HCT116 (cell line): ENCODE results near the gene SMG6. TPM values are rescaled to one million over a fixed set of nuclear protein-coding genes. Genes with fewer than 3 reads are reported as not detected.

ENCODE experiments used
- ATAC-seq: fragments of 200-7000 bp; cut with Tn5 transposase; 2 replicates; pipeline ENCODE4 v1.9.1; 2020; ENCODE audit warnings: mild to moderate bottlenecking, moderate library complexity
- BruUV-seq: library from RNA; stranded (reverse); fragments of 400-500 nt; replicated peaks from 2 replicates; lab custom pipeline; 2021; lab: Mats Ljungman, UMichigan
- CTCF ChIA-PET: fragments of 300-600 bp; sonication (Branson Sonifier 250); formaldehyde crosslinking; loops from one replicate; lab custom pipeline; 2021; ENCODE audit warnings: antibody characterized with exemption; lab: Charles Lee
- POLR2A ChIA-PET: fragments of 300-600, 350-600 bp; sonication (Branson Sonifier 250); formaldehyde crosslinking; loops from one replicate; lab custom pipeline; 2021; ENCODE audit warnings: antibody characterized with exemption; lab: Charles Lee
- RAD21 ChIA-PET, 2 experiments: fragments of 300-600 bp; sonication (Branson Sonifier 250); formaldehyde crosslinking; loops; one replicate each; lab custom pipeline; 2023; ENCODE audit warnings: low total read pairs in 2 of 2; ENCODE audit not compliant: uncharacterized antibody in 2 of 2, unreplicated experiment in 2 of 2, low non-redundant PET in 1 of 2; lab: Charles Lee
- DNase-seq: peaks from one replicate; pipeline ENCODE4 v3.0.0-alpha.2; 2010; ENCODE audit warnings: low read depth, low spot score
- H2AFZ ChIP-seq: fragments of 200-600 bp; shearing (Covaris generic), sonication (generic); 2 replicates; pipeline ENCODE4 v1.6.1; 2017; ENCODE audit warnings: low read depth, mixed run types, mixed read lengths, antibody characterized with exemption, low read length; ENCODE audit not compliant: poor library complexity, severe bottlenecking
- H3K27ac ChIP-seq: 2 replicates; pipeline ENCODE4 v1.5.1; 2012; ENCODE audit warnings: low read depth, low read length
- H3K27me3 ChIP-seq: fragments of 200-600 bp; sonication (generic); 2 replicates; pipeline ENCODE4 v1.6.1; 2016; ENCODE audit warnings: mixed run types, low read length, mixed read lengths; ENCODE audit not compliant: insufficient read depth
- H3K36me3 ChIP-seq, 2 experiments: fragments of 200-500 bp in 1 of 2; fragments of 200-600 bp in 1 of 2; sonication (Bioruptor generic) in 1 of 2; sonication (generic) in 1 of 2; 2 replicates each; pipeline versions ENCODE4 v1.5.1 to v1.6.1; 2014 to 2016; ENCODE audit warnings: low read length in 2 of 2, inconsistent platforms in 1 of 2, mixed read lengths in 1 of 2, mixed run types in 1 of 2; ENCODE audit not compliant: insufficient read depth in 2 of 2, control insufficient read depth in 1 of 2
- H3K4me1 ChIP-seq, 2 experiments: fragments of 200-600 bp in 1 of 2; sonication (generic) in 1 of 2; 2 replicates each; pipeline versions ENCODE4 v1.5.1 to v1.6.1; 2012 to 2017; ENCODE audit warnings: low read length in 2 of 2, inconsistent platforms in 1 of 2, mild to moderate bottlenecking in 1 of 2, mixed read lengths in 1 of 2, mixed run types in 1 of 2, moderate library complexity in 1 of 2; ENCODE audit not compliant: insufficient read depth in 2 of 2, control insufficient read depth in 1 of 2
- H3K4me2 ChIP-seq: fragments of 200-600 bp; sonication (generic); 2 replicates; pipeline ENCODE4 v1.6.1; 2017; ENCODE audit warnings: mixed run types, low read length, mixed read lengths
- H3K4me3 ChIP-seq, 2 experiments: fragments of 200-600 bp in 1 of 2; sonication (generic) in 1 of 2; replicated peaks in 1 of 2; 2 replicates each; pipeline ENCODE4 v1.5.1; 2011 to 2016; ENCODE audit warnings: low read length in 2 of 2, control low read depth in 1 of 2, low read depth in 1 of 2, mild to moderate bottlenecking in 1 of 2, mixed read lengths in 1 of 2, mixed run types in 1 of 2
- H3K79me2 ChIP-seq: fragments of 200-600 bp; sonication (generic); 2 replicates; pipeline ENCODE4 v1.6.1; 2017; ENCODE audit warnings: mild to moderate bottlenecking, mixed run types, low read length, moderate library complexity, mixed read lengths; ENCODE audit not compliant: insufficient read depth
- H3K9ac ChIP-seq: fragments of 200-600 bp; sonication (generic); 2 replicates; pipeline ENCODE4 v1.6.1; 2016; ENCODE audit warnings: low read length, mixed read lengths
- H3K9me2 ChIP-seq: fragments of 200-600 bp; sonication (generic), shearing (Covaris generic); 2 replicates; pipeline ENCODE4 v1.6.1; 2017; ENCODE audit warnings: mixed run types, mild to moderate bottlenecking, moderate library complexity; ENCODE audit not compliant: insufficient read depth
- H3K9me3 ChIP-seq, 2 experiments: fragments of 200-500 bp in 1 of 2; fragments of 200-600 bp in 1 of 2; sonication (Bioruptor generic) in 1 of 2; sonication (generic) in 1 of 2; 2 replicates each; pipeline ENCODE4 v1.6.1; 2014 to 2017; ENCODE audit warnings: low read length in 2 of 2, mixed read lengths in 2 of 2, inconsistent platforms in 1 of 2, low read depth in 1 of 2, mild to moderate bottlenecking in 1 of 2, mixed run types in 1 of 2, moderate library complexity in 1 of 2; ENCODE audit not compliant: control insufficient read depth in 1 of 2, insufficient read depth in 1 of 2
- H4K20me1 ChIP-seq: fragments of 200-600 bp; sonication (generic), shearing (Covaris generic); 2 replicates; pipeline ENCODE4 v1.6.1; 2017; ENCODE audit warnings: mixed run types, mild to moderate bottlenecking, moderate library complexity; ENCODE audit not compliant: insufficient read depth
- CEBPB ChIP-seq: IDR thresholded peaks from 2 replicates; pipeline ENCODE4 v1.6.1; 2012; ENCODE audit warnings: low read depth
- EGR1 ChIP-seq: IDR thresholded peaks from 2 replicates; pipeline ENCODE4 v1.6.1; 2012; ENCODE audit warnings: low read depth
- ELF1 ChIP-seq: IDR thresholded peaks from 2 replicates; pipeline ENCODE4 v1.6.1; 2012; ENCODE audit warnings: low read depth, borderline replicate concordance
- POLR2A ChIP-seq: IDR thresholded peaks from 2 replicates; pipeline ENCODE4 v1.7.0; 2011; ENCODE audit warnings: borderline replicate concordance; ENCODE audit not compliant: insufficient read depth, insufficient read length; ENCODE audit errors: extremely low read depth
- POLR2AphosphoS5 ChIP-seq: IDR thresholded peaks from 2 replicates; pipeline ENCODE4 v1.6.1; 2011; ENCODE audit warnings: mild to moderate bottlenecking, low read depth, low read length, moderate library complexity
- RAD21 ChIP-seq: IDR thresholded peaks from 2 replicates; pipeline ENCODE4 v1.6.1; 2012; ENCODE audit warnings: low read depth, mild to moderate bottlenecking
- SP1 ChIP-seq: IDR thresholded peaks from 2 replicates; pipeline ENCODE4 v1.6.1; 2012; ENCODE audit warnings: low read depth
- SRF ChIP-seq: IDR thresholded peaks from 2 replicates; pipeline ENCODE4 v1.6.1; 2012; ENCODE audit warnings: low read depth
- YY1 ChIP-seq: IDR thresholded peaks from 2 replicates; pipeline ENCODE4 v1.6.1; 2011; ENCODE audit warnings: low read length, low read depth, moderate library complexity, mild to moderate bottlenecking; ENCODE audit not compliant: insufficient replicate concordance; ENCODE audit errors: extremely low read depth
- ZFX ChIP-seq: fragments of 450-650 bp; IDR thresholded peaks from 2 replicates; pipeline ENCODE4 v1.6.1; 2017
- intact Hi-C: fragments of 100-400 bp; cut with micrococcal nuclease; formaldehyde crosslinking; loops from 2 replicates; pipeline ENCODE4 v1.10.0; 2022
- total RNA-seq: library from RNA; stranded (reverse); gene quantifications from one replicate; pipeline ENCODE4 v1.2.1, GENCODE V29; 2021; ENCODE audit not compliant: unreplicated experiment
- TF ChIP-seq, protein P1 (sequence below): IDR thresholded peaks from 2 replicates; pipeline ENCODE4 v1.6.1; 2012; ENCODE audit warnings: low read depth
- TF ChIP-seq, protein P2 (sequence below): IDR thresholded peaks from 2 replicates; pipeline ENCODE4 v1.6.1; 2012
- TF ChIP-seq, protein P3 (sequence below): IDR thresholded peaks from 2 replicates; pipeline ENCODE4 v1.6.1; 2011; ENCODE audit warnings: mild to moderate bottlenecking, low read length, moderate library complexity; ENCODE audit not compliant: insufficient replicate concordance; ENCODE audit errors: extremely low read depth

SMG6 gene
- total RNA-seq, 1 experiment from 2014 or later: 23.1 TPM

DNA sequence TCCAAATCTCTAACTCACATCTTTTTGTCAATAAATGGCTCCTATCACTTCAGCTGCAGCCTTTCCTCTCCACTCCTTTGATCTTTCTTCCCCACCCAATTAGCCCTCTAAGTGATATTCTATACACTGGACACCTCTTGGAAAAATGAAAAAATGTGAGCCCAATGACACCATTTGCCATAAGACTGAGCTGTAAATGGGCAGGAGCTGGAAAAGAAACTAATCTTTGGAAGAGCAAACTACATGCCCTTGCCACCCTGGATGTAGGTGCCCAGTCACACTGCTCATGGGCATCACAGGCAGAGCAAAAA is 80.0 kb downstream of the SMG6 start:
- Histone ChIP-seq H3K4me2 (no peak overlapping the region), H3K27me3 (no peaks in the 10 kb centered on the region), H3K9me2 (no peaks in the 10 kb centered on the region), H3K27ac (no peak overlapping the region), H3K9me3 (no peaks in the 10 kb centered on the region), H3K4me1 (no peaks in the 10 kb centered on the region), H3K79me2 (no peaks in the 10 kb centered on the region), H3K36me3 (no peaks in the 10 kb centered on the region), H3K4me3 (no peak overlapping the region), H3K9ac (no peak overlapping the region), H4K20me1 (no peaks in the 10 kb centered on the region), H2AFZ (no peak overlapping the region)
- POLR2A ChIA-PET: no interaction called here
- CTCF ChIA-PET: interaction anchor here (1.5 kb wide), 1 partner anchor 165 kb away, joined by 3 read pairs; no protein-coding TSS in a partner anchor
- intact Hi-C loops: no loop called here
- no peak for ATAC-seq
- BruUV-seq: no TSS peak
- RAD21 ChIA-PET: no interaction called here
- TF ChIP-seq POLR2AphosphoS5 (no peak), RAD21 (no peak), EGR1 (no peak), ELF1 (no peak)
- TF ChIP-seq, protein P1, sequence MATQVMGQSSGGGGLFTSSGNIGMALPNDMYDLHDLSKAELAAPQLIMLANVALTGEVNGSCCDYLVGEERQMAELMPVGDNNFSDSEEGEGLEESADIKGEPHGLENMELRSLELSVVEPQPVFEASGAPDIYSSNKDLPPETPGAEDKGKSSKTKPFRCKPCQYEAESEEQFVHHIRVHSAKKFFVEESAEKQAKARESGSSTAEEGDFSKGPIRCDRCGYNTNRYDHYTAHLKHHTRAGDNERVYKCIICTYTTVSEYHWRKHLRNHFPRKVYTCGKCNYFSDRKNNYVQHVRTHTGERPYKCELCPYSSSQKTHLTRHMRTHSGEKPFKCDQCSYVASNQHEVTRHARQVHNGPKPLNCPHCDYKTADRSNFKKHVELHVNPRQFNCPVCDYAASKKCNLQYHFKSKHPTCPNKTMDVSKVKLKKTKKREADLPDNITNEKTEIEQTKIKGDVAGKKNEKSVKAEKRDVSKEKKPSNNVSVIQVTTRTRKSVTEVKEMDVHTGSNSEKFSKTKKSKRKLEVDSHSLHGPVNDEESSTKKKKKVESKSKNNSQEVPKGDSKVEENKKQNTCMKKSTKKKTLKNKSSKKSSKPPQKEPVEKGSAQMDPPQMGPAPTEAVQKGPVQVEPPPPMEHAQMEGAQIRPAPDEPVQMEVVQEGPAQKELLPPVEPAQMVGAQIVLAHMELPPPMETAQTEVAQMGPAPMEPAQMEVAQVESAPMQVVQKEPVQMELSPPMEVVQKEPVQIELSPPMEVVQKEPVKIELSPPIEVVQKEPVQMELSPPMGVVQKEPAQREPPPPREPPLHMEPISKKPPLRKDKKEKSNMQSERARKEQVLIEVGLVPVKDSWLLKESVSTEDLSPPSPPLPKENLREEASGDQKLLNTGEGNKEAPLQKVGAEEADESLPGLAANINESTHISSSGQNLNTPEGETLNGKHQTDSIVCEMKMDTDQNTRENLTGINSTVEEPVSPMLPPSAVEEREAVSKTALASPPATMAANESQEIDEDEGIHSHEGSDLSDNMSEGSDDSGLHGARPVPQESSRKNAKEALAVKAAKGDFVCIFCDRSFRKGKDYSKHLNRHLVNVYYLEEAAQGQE: no peak
- no peak for DNase-seq

DNA sequence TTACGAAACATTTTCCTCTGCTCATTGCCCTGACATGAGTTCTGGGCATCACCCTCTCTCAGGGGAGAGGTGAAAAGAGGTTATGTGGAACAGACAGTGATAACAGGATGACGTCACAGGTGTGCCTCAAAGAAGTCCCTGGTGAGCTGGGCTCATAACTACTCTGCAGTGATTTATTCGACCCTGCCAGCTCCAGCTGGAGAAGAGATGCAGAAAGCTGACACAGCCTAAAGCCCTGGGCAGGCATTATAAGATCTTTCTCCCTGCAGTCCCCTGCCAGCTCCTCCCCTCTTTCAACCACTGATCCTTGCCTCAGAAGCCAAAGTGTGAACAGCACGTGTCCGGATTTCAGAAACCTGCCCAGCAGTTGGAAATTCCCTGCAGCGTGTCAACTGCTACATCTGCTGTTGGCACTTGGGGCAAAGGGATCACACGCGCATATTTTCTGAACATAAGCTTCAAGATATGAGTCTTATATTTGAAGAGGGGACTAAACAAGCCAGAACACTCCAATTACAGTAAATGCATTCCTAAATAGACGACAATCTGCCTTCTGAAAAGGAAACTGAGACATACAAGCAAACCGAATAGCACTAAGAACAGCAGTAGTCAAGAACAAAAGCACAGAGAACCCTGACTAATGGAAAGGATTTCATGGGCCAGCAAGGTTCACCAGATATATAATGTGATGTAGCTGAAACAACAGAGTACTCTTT is 80.5 kb downstream of the SMG6 start:
- Histone ChIP-seq H3K9ac (no peak overlapping the region), H3K36me3 (no peaks in the 10 kb centered on the region), H2AFZ (no peak overlapping the region), H4K20me1 (no peaks in the 10 kb centered on the region), H3K79me2 (no peaks in the 10 kb centered on the region), H3K4me1 (no peaks in the 10 kb centered on the region), H3K27me3 (no peaks in the 10 kb centered on the region), H3K4me2 (no peak overlapping the region)
- CTCF ChIA-PET: interaction anchor here (1.5 kb wide), 1 partner anchor 165 kb away, joined by 3 read pairs; no protein-coding TSS in a partner anchor
- no peak for DNase-seq
- no peak for TF ChIP-seq ZFX
- TF ChIP-seq SP1: no peak
- TF ChIP-seq EGR1: no peak
- no peak for TF ChIP-seq ELF1
- no peak for TF ChIP-seq YY1
- TF ChIP-seq, protein P2, sequence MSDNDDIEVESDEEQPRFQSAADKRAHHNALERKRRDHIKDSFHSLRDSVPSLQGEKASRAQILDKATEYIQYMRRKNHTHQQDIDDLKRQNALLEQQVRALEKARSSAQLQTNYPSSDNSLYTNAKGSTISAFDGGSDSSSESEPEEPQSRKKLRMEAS: no peak
- TF ChIP-seq POLR2A: no peak
- TF ChIP-seq CEBPB: no peak
- no peak for TF ChIP-seq RAD21
- TF ChIP-seq SRF: no peak
- TF ChIP-seq, protein P3, sequence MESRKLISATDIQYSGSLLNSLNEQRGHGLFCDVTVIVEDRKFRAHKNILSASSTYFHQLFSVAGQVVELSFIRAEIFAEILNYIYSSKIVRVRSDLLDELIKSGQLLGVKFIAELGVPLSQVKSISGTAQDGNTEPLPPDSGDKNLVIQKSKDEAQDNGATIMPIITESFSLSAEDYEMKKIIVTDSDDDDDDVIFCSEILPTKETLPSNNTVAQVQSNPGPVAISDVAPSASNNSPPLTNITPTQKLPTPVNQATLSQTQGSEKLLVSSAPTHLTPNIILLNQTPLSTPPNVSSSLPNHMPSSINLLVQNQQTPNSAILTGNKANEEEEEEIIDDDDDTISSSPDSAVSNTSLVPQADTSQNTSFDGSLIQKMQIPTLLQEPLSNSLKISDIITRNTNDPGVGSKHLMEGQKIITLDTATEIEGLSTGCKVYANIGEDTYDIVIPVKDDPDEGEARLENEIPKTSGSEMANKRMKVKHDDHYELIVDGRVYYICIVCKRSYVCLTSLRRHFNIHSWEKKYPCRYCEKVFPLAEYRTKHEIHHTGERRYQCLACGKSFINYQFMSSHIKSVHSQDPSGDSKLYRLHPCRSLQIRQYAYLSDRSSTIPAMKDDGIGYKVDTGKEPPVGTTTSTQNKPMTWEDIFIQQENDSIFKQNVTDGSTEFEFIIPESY: no peak
- TF ChIP-seq, all 23 proteins: peak for 0
- ChIA-PET POLR2A (no interaction called here), RAD21 (no interaction called here)
- H3K4me3 ChIP-seq: no peak overlapping the region
- no peak for ATAC-seq
- H3K9me3 ChIP-seq: no peaks in the 10 kb centered on the region
- no TSS peak for BruUV-seq
- H3K9me2 ChIP-seq: no peaks in the 10 kb centered on the region
- intact Hi-C loops: no loop called here
- H3K27ac ChIP-seq: no peak overlapping the region
